Neuronal stem cell (in vitro differentiated cells): ENCODE data around the gene PMIS2.

Source experiments
- DNase-seq: peaks from one replicate; pipeline ENCODE4 v3.0.0-alpha.2; 2013; ENCODE audit warnings: low spot score
- H2AFZ ChIP-seq: one replicate; pipeline ENCODE4 v1.6.1; 2013; ENCODE audit warnings: mild to moderate bottlenecking, low read length, inconsistent platforms
- H2AK5ac ChIP-seq: 2 replicates; pipeline ENCODE4 v1.6.1; 2013; ENCODE audit warnings: low read depth, mild to moderate bottlenecking, inconsistent platforms, low read length, moderate library complexity, mixed read lengths
- H2BK120ac ChIP-seq: 2 replicates; pipeline ENCODE4 v1.6.1; 2013; ENCODE audit warnings: low read depth, mild to moderate bottlenecking, inconsistent platforms, low read length, moderate library complexity, mixed read lengths
- H2BK12ac ChIP-seq: one replicate; pipeline ENCODE4 v1.6.1; 2013; ENCODE audit warnings: low read length, inconsistent platforms
- H2BK15ac ChIP-seq: 2 replicates; pipeline ENCODE4 v1.6.1; 2013; ENCODE audit warnings: mild to moderate bottlenecking, low read length, inconsistent platforms, mixed read lengths
- H2BK5ac ChIP-seq: one replicate; pipeline ENCODE4 v1.6.1; 2013; ENCODE audit warnings: inconsistent platforms, mild to moderate bottlenecking, low read length, moderate library complexity
- H3K14ac ChIP-seq: one replicate; pipeline ENCODE4 v1.6.1; 2013; ENCODE audit warnings: low read length, inconsistent platforms
- H3K18ac ChIP-seq: 2 replicates; pipeline ENCODE4 v1.6.1; 2013; ENCODE audit warnings: low read length, inconsistent platforms
- H3K23ac ChIP-seq: 2 replicates; pipeline ENCODE4 v1.6.1; 2013; ENCODE audit warnings: low read depth, mild to moderate bottlenecking, mixed read lengths, low read length, inconsistent platforms; ENCODE audit not compliant: poor library complexity
- H3K27ac ChIP-seq: replicated peaks from 3 replicates; pipeline ENCODE4 v1.5.1; 2013; ENCODE audit warnings: low read length, inconsistent platforms
- H3K27me3 ChIP-seq, 3 experiments: 2 replicates each; pipeline ENCODE4 v1.6.1; 2013; ENCODE audit warnings: low read length in 3 of 3, mild to moderate bottlenecking in 2 of 3, inconsistent platforms in 1 of 3, low read depth in 1 of 3, mixed read lengths in 1 of 3, moderate library complexity in 1 of 3; ENCODE audit not compliant: control insufficient read depth in 3 of 3, insufficient read depth in 3 of 3
- H3K36me3 ChIP-seq, 2 donors: replicated peaks in 1 of 2; 2 replicates each; pipeline ENCODE4 v1.6.1; 2013; ENCODE audit warnings: low read length in 2 of 2; ENCODE audit not compliant: control insufficient read depth in 2 of 2, insufficient read depth in 2 of 2
- H3K4ac ChIP-seq: 2 replicates; pipeline ENCODE4 v1.6.1; 2013; ENCODE audit warnings: inconsistent platforms, mild to moderate bottlenecking, low read length, moderate library complexity
- H3K4me1 ChIP-seq, 2 donors: 1 replicate in 1 of 2; 2 replicates in 1 of 2; pipeline ENCODE4 v1.6.1; 2013; ENCODE audit warnings: low read length in 2 of 2, low read depth in 1 of 2; ENCODE audit not compliant: control insufficient read depth in 2 of 2, insufficient read depth in 1 of 2
- H3K4me2 ChIP-seq: one replicate; pipeline ENCODE4 v1.6.1; 2013; ENCODE audit warnings: mild to moderate bottlenecking, low read length, inconsistent platforms; ENCODE audit not compliant: insufficient read depth, poor library complexity, severe bottlenecking
- H3K4me3 ChIP-seq, 2 donors: 2 replicates each; pipeline ENCODE4 v1.5.1; 2013; ENCODE audit warnings: low read length in 2 of 2, mild to moderate bottlenecking in 2 of 2, inconsistent platforms in 1 of 2, moderate library complexity in 1 of 2
- H3K79me1 ChIP-seq: one replicate; pipeline ENCODE4 v1.6.1; 2013; ENCODE audit warnings: low read depth, mild to moderate bottlenecking, inconsistent platforms, low read length, moderate library complexity
- H3K9ac ChIP-seq: one replicate; pipeline ENCODE4 v1.6.1; 2013; ENCODE audit warnings: mild to moderate bottlenecking, low read depth, low read length, inconsistent platforms; ENCODE audit not compliant: poor library complexity
- H3K9me3 ChIP-seq, 2 donors: replicated peaks in 1 of 2; 2 replicates each; pipeline versions ENCODE3 to v1.6.1; 2013; ENCODE audit warnings: low read length in 2 of 2, mild to moderate bottlenecking in 2 of 2, inconsistent platforms in 1 of 2, low read depth in 1 of 2, mixed read lengths in 1 of 2, moderate library complexity in 1 of 2; ENCODE audit not compliant: control insufficient read depth in 2 of 2, insufficient read depth in 1 of 2
- H4K8ac ChIP-seq: one replicate; pipeline ENCODE4 v1.6.1; 2013; ENCODE audit warnings: low read depth, mild to moderate bottlenecking, inconsistent platforms, low read length, moderate library complexity
- H4K91ac ChIP-seq: one replicate; pipeline ENCODE4 v1.6.1; 2013; ENCODE audit warnings: low read length, low read depth, mild to moderate bottlenecking, inconsistent platforms; ENCODE audit not compliant: poor library complexity
- WGBS, 2 donors: extraction: QIAGEN DNeasy Blood & Tissue Kit; methylation state at CpG; one replicate each; pipeline ENCODE4 v1.1.7; 2013; ENCODE audit warnings: missing lambda C conversion rate in 2 of 2, mixed read lengths in 1 of 2; ENCODE audit not compliant: insufficient read length in 2 of 2, insufficient replicate concordance in 1 of 2; ENCODE audit errors: extremely low coverage in 2 of 2; 5-methylcytosine and 5-hydroxymethylcytosine counted together

The PMIS2 gene

GRCh38 chr19:35553385-35554000 is 32.5 kb upstream of the PMIS2 start:
- Histone ChIP-seq H3K27me3 (peaks cover 0 to 34% (median 12%) of the 10 kb centered on the region in 3 experiments), H3K36me3 (peaks cover 8% of the 10 kb centered on the region in 2 donors), H2AFZ (no peak overlapping the region), H3K4me2 (no peak overlapping the region), H2BK15ac (no peak overlapping the region), H2BK12ac (no peak overlapping the region), H2BK5ac (no peak overlapping the region), H4K8ac (no peak overlapping the region), H2BK120ac (no peak overlapping the region), H3K4me3 (no peak overlapping the region), H4K91ac (no peak overlapping the region), H3K18ac (no peak overlapping the region), H3K27ac (no peak overlapping the region), H3K9me3 (no peaks in the 10 kb centered on the region), H3K4ac (no peak overlapping the region), H2AK5ac (no peak overlapping the region), H3K4me1 (peaks cover 0 to 3% of the 10 kb centered on the region in 2 donors), H3K79me1 (no peaks in the 10 kb centered on the region), H3K9ac (peak overlapping the region; percentile 25), H3K23ac (peak overlapping the region; percentile 17), H3K14ac (no peak overlapping the region)
- DNase-seq: no peak
- no CpG with 5 or more reads among the region's 14 CpGs for WGBS, 2 donors

- Histone ChIP-seq H3K4me1 (peaks cover 0 to 3% of the 10 kb centered on the region in 2 donors), H3K79me1 (no peaks in the 10 kb centered on the region), H2BK120ac (no peak overlapping the region), H3K27me3 (peaks cover 0 to 40% (median 18%) of the 10 kb centered on the region in 3 experiments), H3K23ac (no peak overlapping the region), H3K14ac (no peak overlapping the region), H4K8ac (no peak overlapping the region), H3K4ac (no peak overlapping the region), H3K36me3 (peaks cover 7 to 8% of the 10 kb centered on the region in 2 donors), H2BK5ac (no peak overlapping the region), H2BK12ac (no peak overlapping the region), H2AFZ (no peak overlapping the region), H3K4me3 (no peak overlapping the region), H3K9ac (peak overlapping the region; percentile 25), H3K9me3 (peaks cover 0 to 3% of the 10 kb centered on the region in 2 donors), H4K91ac (no peak overlapping the region), H3K4me2 (no peak overlapping the region), H2AK5ac (no peak overlapping the region), H3K27ac (no peak overlapping the region), H3K18ac (no peak overlapping the region), H2BK15ac (no peak overlapping the region)
- no peak for DNase-seq
- WGBS, 2 donors: no CpG with 5 or more reads among the region's 5 CpGs
Measured at GRCh38 chr19:35554076-35554475, 31.9 kb upstream of the PMIS2 start.

GRCh38 chr19:35555301-35556005 is 30.5 kb upstream of the PMIS2 start:
- no peak overlapping the region for H2BK5ac ChIP-seq
- peak; percentile 21 for DNase-seq
- H3K27ac ChIP-seq: no peak overlapping the region
- WGBS, 2 donors: no CpG with 5 or more reads among the region's 30 CpGs
- H3K9me3 ChIP-seq: peaks cover 0 to 4% of the 10 kb centered on the region in 2 donors
- no peak overlapping the region for H3K18ac ChIP-seq
- peak overlapping the region; percentile 64 for H3K9ac ChIP-seq
- H2AK5ac ChIP-seq: peak overlapping the region; percentile 4
- no peak overlapping the region for H2AFZ ChIP-seq
- H2BK12ac ChIP-seq: no peak overlapping the region
- peak overlapping the region; percentile 1 for H2BK15ac ChIP-seq
- H3K4me1 ChIP-seq: peaks cover 0 to 3% of the 10 kb centered on the region in 2 donors
- H3K4ac ChIP-seq: no peak overlapping the region
- peak overlapping the region in 1 of 2 donors; percentile 38 for H3K4me3 ChIP-seq
- peaks cover 2 to 53% (median 28%) of the 10 kb centered on the region in 3 experiments for H3K27me3 ChIP-seq
- H3K14ac ChIP-seq: peak overlapping the region; percentile 58
- no peak overlapping the region for H3K4me2 ChIP-seq
- peak overlapping the region; percentile 81 for H3K23ac ChIP-seq
- no peaks in the 10 kb centered on the region for H3K79me1 ChIP-seq
- no peak overlapping the region for H4K8ac ChIP-seq
- no peak overlapping the region for H2BK120ac ChIP-seq
- peaks cover 0 to 3% of the 10 kb centered on the region in 2 donors for H3K36me3 ChIP-seq
- no peak overlapping the region for H4K91ac ChIP-seq

- no peak overlapping the region for H3K27ac ChIP-seq
- no peak overlapping the region for H2BK15ac ChIP-seq
- peaks cover 0 to 4% of the 10 kb centered on the region in 2 donors for H3K9me3 ChIP-seq
- no peak for DNase-seq
- H3K18ac ChIP-seq: no peak overlapping the region
- H3K79me1 ChIP-seq: no peaks in the 10 kb centered on the region
- H3K23ac ChIP-seq: no peak overlapping the region
- H2AFZ ChIP-seq: no peak overlapping the region
- H4K91ac ChIP-seq: no peak overlapping the region
- H2BK120ac ChIP-seq: no peak overlapping the region
- no peak overlapping the region for H2BK5ac ChIP-seq
- WGBS, 2 donors: 100% methylated on average over 2 of the region's 9 CpGs; no CpG with 5 or more reads in 1 of the 2 donors
- no peak overlapping the region for H4K8ac ChIP-seq
- no peaks in the 10 kb centered on the region for H3K36me3 ChIP-seq
- peaks cover 0 to 3% of the 10 kb centered on the region in 2 donors for H3K4me1 ChIP-seq
- no peak overlapping the region for H2BK12ac ChIP-seq
- no peak overlapping the region for H3K14ac ChIP-seq
- H3K9ac ChIP-seq: no peak overlapping the region
- H3K4ac ChIP-seq: no peak overlapping the region
- H3K4me3 ChIP-seq: no peak overlapping the region
- peak overlapping the region; percentile 9 for H2AK5ac ChIP-seq
- peaks cover 2 to 60% (median 30%) of the 10 kb centered on the region in 3 experiments for H3K27me3 ChIP-seq
- H3K4me2 ChIP-seq: no peak overlapping the region
Measured at GRCh38 chr19:35556025-35556590, 29.9 kb upstream of the PMIS2 start.
